Left ventricle myocardium inferior (tissue), 1 donor: ENCODE results near the gene KANSL1. TPM values are rescaled to one million over a fixed set of nuclear protein-coding genes. Genes with fewer than 3 reads are reported as not detected.
"Not testable (repeated sequence)": the region's sequence is repeated elsewhere in the genome, so short reads cannot be mapped to it uniquely, and the experiment has no call there.

Experiments
- DNase-seq: peaks from one replicate; pipeline ENCODE4 v3.0.0-alpha.2; 2020
- H3K27ac ChIP-seq: fragments of 200-600 bp; replicated peaks from 2 replicates; pipeline ENCODE4 v1.8.0; 2021
- H3K27me3 ChIP-seq: fragments of 200-600 bp; 2 replicates; pipeline ENCODE4 v1.8.0; 2021; ENCODE audit warnings: low read depth
- H3K36me3 ChIP-seq: fragments of 200-600 bp; 2 replicates; pipeline ENCODE4 v1.8.0; 2021
- H3K4me1 ChIP-seq: fragments of 200-600 bp; 2 replicates; pipeline ENCODE4 v1.8.0; 2021
- H3K4me3 ChIP-seq: fragments of 200-600 bp; 2 replicates; pipeline ENCODE4 v1.8.0; 2021; ENCODE audit warnings: mild to moderate bottlenecking, moderate library complexity
- H3K9me3 ChIP-seq: fragments of 200-600 bp; replicated peaks from 2 replicates; pipeline ENCODE4 v1.8.0; 2021
- CTCF ChIP-seq: fragments of 200-600 bp; IDR thresholded peaks from 2 replicates; pipeline ENCODE4 v1.8.0; 2021; ENCODE audit warnings: antibody characterized with exemption, mild to moderate bottlenecking, borderline replicate concordance
- intact Hi-C: fragments of 100-400 bp; cut with micrococcal nuclease; formaldehyde crosslinking; loops from one replicate; pipeline ENCODE4 v1.11.0; 2022
- total RNA-seq: library from RNA; stranded (reverse); fragmentation: NEBNext Ultra II Directional; extraction: Animal tissue kit (Norgen Biotek cat#: 25700); gene quantifications from one replicate; pipeline ENCODE4 v1.2.1, GENCODE V29; 2021
- donor health status: DM: no; HTN: yes; CAD: no; lungs with severe emphysema.

KANSL1 gene
- total RNA-seq, 1 donor from 2014 or later: 23.7 TPM

- H3K4me1 ChIP-seq: peaks cover 82% of the 10 kb centered on the region
- intact Hi-C loops: no loop called here
Measured at GRCh38 chr17:46117117-46117516, 76.1 kb downstream of the KANSL1 start.

GRCh38 chr17:46115699-46116098 lies 77.5 kb downstream of the KANSL1 start:
- Histone ChIP-seq H3K36me3 (no peaks in the 10 kb centered on the region), H3K27ac (peak overlapping the region; percentile 81), H3K4me3 (peak overlapping the region; percentile 12), H3K9me3 (no peaks in the 10 kb centered on the region), H3K4me1 (peaks cover 79% of the 10 kb centered on the region), H3K27me3 (no peaks in the 10 kb centered on the region)
- intact Hi-C loops: no loop called here
- no peak for TF ChIP-seq CTCF
- no peak for DNase-seq

More at GRCh38 chr17:46117117-46117516, 76.1 kb downstream of the KANSL1 start:
- Histone ChIP-seq H3K27ac (peak overlapping the region; percentile 81), H3K4me3 (no peak overlapping the region), H3K36me3 (no peaks in the 10 kb centered on the region), H3K9me3 (no peaks in the 10 kb centered on the region), H3K27me3 (no peaks in the 10 kb centered on the region)
- TF ChIP-seq CTCF: no peak
- DNase-seq: no peak

DNA sequence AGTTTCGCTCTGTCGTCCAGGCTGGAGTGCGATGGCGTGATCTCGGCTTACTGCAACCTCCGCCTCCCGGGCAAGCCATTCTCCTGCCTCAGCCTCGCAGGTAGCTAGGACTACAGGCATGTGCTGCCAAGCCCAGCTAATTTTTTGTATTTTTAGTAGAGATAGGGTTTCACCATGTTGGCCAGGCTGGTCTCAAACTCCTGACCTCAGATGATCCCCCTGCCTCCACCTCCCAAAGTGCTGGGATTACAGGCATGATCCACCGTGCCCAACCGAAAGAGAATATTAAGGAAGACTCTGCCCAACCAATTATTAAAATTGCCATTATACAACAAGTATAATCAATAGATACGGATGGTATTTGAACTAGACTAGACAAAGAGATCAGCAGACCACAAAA lies 82.0 kb downstream of the KANSL1 start:
- H3K36me3 ChIP-seq, H3K27ac ChIP-seq, DNase-seq, H3K27me3 ChIP-seq, intact Hi-C loops, H3K9me3 ChIP-seq, H3K4me3 ChIP-seq: not testable (repeated sequence)
- H3K4me1 ChIP-seq: peaks cover 87% of the 10 kb centered on the region

GRCh38 chr17:46110219-46110618 lies 83.0 kb downstream of the KANSL1 start:
- peaks cover 77% of the 10 kb centered on the region for H3K4me1 ChIP-seq
- no peaks in the 10 kb centered on the region for H3K36me3 ChIP-seq
- no peak overlapping the region for H3K4me3 ChIP-seq
- no peak for TF ChIP-seq CTCF
- no peak for DNase-seq
- intact Hi-C loops: no loop called here
- peak overlapping the region; percentile 17 for H3K27ac ChIP-seq
- no peaks in the 10 kb centered on the region for H3K27me3 ChIP-seq
- H3K9me3 ChIP-seq: no peaks in the 10 kb centered on the region

- Histone ChIP-seq H3K9me3 (no peaks in the 10 kb centered on the region), H3K4me3 (no peak overlapping the region), H3K27ac (peak overlapping the region; percentile 17), H3K4me1 (peaks cover 72% of the 10 kb centered on the region), H3K27me3 (no peaks in the 10 kb centered on the region), H3K36me3 (no peaks in the 10 kb centered on the region)
- DNase-seq: no peak
- intact Hi-C loops: no loop called here
- TF ChIP-seq CTCF: no peak
Measured at GRCh38 chr17:46109603-46110189, 83.5 kb downstream of the KANSL1 start.

- H3K27ac ChIP-seq: peak overlapping the region; percentile 43
- H3K4me3 ChIP-seq: no peak overlapping the region
- intact Hi-C loops: no loop called here
- no peaks in the 10 kb centered on the region for H3K9me3 ChIP-seq
- no peak for TF ChIP-seq CTCF
- no peaks in the 10 kb centered on the region for H3K27me3 ChIP-seq
- no peak for DNase-seq
- peaks cover 64% of the 10 kb centered on the region for H3K4me1 ChIP-seq
- H3K36me3 ChIP-seq: no peaks in the 10 kb centered on the region
Measured at GRCh38 chr17:46108550-46109110, 84.6 kb downstream of the KANSL1 start.
